Measurements from ENCODE around the gene SYNC. TPM values are rescaled to one million over a fixed set of nuclear protein-coding genes. Genes with fewer than 3 reads are reported as not detected.
A peak's percentile ranks its signal among the peaks of the same experiment; 100 is the strongest.
"Not testable (repeated sequence)": the region's sequence is repeated elsewhere in the genome, so short reads cannot be mapped to it uniquely, and the experiment has no call there.

Gene SYNC
- total RNA-seq, 1 donor = 139 TPM

DNA sequence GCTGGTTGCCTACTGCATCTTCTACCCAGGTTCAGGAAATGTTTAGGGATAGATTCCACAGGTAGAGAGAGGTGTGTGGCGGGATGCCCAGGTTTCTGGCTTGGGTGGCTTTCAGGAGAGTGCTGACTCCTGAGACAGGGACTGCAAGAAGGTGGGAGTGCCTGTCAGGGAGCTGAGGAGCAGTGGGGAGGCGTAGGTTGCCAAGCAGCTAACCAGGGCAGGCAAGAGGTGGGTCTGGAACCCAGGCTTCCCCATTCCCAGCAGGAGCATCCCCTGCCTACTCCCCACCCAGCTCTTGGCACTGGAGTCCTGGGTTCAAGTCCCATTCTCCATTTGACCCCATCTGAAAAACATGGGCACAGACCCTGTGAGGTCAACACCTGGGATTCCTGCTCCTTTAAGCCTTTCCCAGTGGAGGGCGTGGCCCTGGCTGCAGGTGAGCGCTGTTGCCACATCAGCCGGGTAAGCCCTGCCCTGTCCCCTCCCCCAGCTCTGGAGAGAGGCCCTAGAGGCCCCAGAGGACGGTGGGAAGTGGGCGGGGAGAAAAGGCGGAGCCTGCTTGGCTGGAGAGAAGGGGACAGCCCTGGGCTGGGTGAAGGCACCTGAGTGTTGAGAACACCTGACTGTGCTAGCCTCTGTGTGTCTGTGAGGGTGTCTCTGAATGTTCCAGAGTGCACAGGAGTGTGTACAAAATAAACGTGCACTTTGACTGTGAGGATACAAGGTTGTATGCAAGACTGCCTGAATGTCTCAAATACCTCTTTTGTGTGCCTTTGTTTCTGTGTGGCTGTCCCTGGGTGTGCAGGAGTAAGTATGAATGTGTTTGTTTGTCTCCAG lies 14.0 kb upstream of the SYNC start:
- peak overlapping the region; percentile 49 for H2AFZ ChIP-seq (ENCODE audit: low read length)
- TF ChIP-seq, protein P1, sequence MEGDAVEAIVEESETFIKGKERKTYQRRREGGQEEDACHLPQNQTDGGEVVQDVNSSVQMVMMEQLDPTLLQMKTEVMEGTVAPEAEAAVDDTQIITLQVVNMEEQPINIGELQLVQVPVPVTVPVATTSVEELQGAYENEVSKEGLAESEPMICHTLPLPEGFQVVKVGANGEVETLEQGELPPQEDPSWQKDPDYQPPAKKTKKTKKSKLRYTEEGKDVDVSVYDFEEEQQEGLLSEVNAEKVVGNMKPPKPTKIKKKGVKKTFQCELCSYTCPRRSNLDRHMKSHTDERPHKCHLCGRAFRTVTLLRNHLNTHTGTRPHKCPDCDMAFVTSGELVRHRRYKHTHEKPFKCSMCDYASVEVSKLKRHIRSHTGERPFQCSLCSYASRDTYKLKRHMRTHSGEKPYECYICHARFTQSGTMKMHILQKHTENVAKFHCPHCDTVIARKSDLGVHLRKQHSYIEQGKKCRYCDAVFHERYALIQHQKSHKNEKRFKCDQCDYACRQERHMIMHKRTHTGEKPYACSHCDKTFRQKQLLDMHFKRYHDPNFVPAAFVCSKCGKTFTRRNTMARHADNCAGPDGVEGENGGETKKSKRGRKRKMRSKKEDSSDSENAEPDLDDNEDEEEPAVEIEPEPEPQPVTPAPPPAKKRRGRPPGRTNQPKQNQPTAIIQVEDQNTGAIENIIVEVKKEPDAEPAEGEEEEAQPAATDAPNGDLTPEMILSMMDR (IDR thresholded peaks at IDR 0.05; ENCODE audit: extremely low read depth, low read depth, low read length) = no peak
- H4K20me1 ChIP-seq (ENCODE audit: insufficient read depth, low read length) = no peaks in the 10 kb centered on the region
- no peak overlapping the region for H3K4me2 ChIP-seq (ENCODE audit: insufficient read depth, low read length)
- no peaks in the 10 kb centered on the region for H3K27me3 ChIP-seq (ENCODE audit: insufficient read depth, low read length)
- no peaks in the 10 kb centered on the region for H3K36me3 ChIP-seq (ENCODE audit: insufficient read depth, low read length)
- H3K9me3 ChIP-seq (ENCODE audit: low read depth, low read length) = no peaks in the 10 kb centered on the region
- peak; percentile 49 for DNase-seq (ENCODE audit: insufficient read length, low spot score, missing footprints)
- no peaks in the 10 kb centered on the region for H3K79me2 ChIP-seq (ENCODE audit: insufficient read depth, low read length)
- no peak overlapping the region for H3K27ac ChIP-seq (ENCODE audit: low read depth, low read length)
- no peak overlapping the region for H3K4me3 ChIP-seq (ENCODE audit: insufficient read depth, low read length)
- peaks cover 3% of the 10 kb centered on the region for H3K4me1 ChIP-seq (ENCODE audit: insufficient read depth, low read length)

DNA sequence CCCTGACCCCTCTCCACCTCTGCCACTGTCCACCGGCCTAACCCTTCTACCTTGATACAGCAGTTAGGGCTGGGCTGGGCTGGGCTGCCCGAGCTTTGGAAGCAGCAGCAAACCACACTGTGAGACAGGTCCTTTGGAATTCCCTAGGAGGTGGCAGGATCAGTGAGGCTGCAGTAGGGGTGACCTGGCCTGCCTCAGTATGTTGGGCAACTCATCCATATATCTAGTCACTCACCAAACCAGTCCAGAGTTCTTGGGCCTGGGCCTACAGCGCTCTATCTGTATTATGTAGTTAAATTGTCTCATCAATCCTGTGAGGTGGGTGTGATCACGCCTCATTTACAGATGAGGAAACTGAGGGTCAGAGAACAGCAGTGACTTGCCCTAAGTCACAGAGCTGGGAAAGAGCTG lies 13.3 kb upstream of the SYNC start:
- Histone ChIP-seq H2AFZ (ENCODE audit: low read length) (no peak overlapping the region), H3K79me2 (ENCODE audit: insufficient read depth, low read length) (no peaks in the 10 kb centered on the region), H3K27me3 (ENCODE audit: insufficient read depth, low read length) (no peaks in the 10 kb centered on the region), H3K36me3 (ENCODE audit: insufficient read depth, low read length) (no peaks in the 10 kb centered on the region), H3K4me3 (ENCODE audit: insufficient read depth, low read length) (no peak overlapping the region), H3K27ac (ENCODE audit: low read depth, low read length) (no peak overlapping the region), H3K4me2 (ENCODE audit: insufficient read depth, low read length) (no peak overlapping the region), H3K9me3 (ENCODE audit: low read depth, low read length) (no peaks in the 10 kb centered on the region), H4K20me1 (ENCODE audit: insufficient read depth, low read length) (no peaks in the 10 kb centered on the region), H3K4me1 (ENCODE audit: insufficient read depth, low read length) (peaks cover 3% of the 10 kb centered on the region)
- TF ChIP-seq, protein P1 (IDR thresholded peaks at IDR 0.05; ENCODE audit: extremely low read depth, low read depth, low read length) = no peak
- no peak for DNase-seq (ENCODE audit: insufficient read length, low spot score, missing footprints)

DNA sequence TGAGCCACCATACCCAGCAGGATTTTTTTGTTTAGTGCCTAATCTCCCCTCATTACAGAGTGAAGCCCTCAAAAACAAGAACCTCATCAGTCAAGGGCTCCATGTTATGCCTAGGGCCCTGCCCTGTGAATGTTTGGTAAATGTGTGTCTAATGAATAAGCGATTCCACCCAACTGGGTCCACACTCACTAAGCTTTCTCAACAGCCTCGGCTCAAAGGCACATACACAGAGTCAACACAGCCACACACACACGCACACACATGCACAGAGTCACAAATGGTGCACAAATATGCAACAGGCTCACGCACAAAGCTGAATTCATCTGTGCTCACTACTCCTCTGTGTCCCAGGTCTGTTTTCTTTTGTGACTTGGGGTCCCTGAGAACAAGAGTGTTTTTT lies 11.7 kb upstream of the SYNC start:
- no peaks in the 10 kb centered on the region for H3K9me3 ChIP-seq (ENCODE audit: low read depth, low read length)
- no peaks in the 10 kb centered on the region for H3K79me2 ChIP-seq (ENCODE audit: insufficient read depth, low read length)
- no peak overlapping the region for H3K4me3 ChIP-seq (ENCODE audit: insufficient read depth, low read length)
- no peak overlapping the region for H3K4me2 ChIP-seq (ENCODE audit: insufficient read depth, low read length)
- no peak overlapping the region for H2AFZ ChIP-seq (ENCODE audit: low read length)
- TF ChIP-seq, protein P1 (IDR thresholded peaks at IDR 0.05; ENCODE audit: extremely low read depth, low read depth, low read length) = no peak
- no peaks in the 10 kb centered on the region for H4K20me1 ChIP-seq (ENCODE audit: insufficient read depth, low read length)
- no peaks in the 10 kb centered on the region for H3K27me3 ChIP-seq (ENCODE audit: insufficient read depth, low read length)
- DNase-seq (ENCODE audit: insufficient read length, low spot score, missing footprints) = peak; percentile 31
- no peaks in the 10 kb centered on the region for H3K36me3 ChIP-seq (ENCODE audit: insufficient read depth, low read length)
- peaks cover 3% of the 10 kb centered on the region for H3K4me1 ChIP-seq (ENCODE audit: insufficient read depth, low read length)
- no peak overlapping the region for H3K27ac ChIP-seq (ENCODE audit: low read depth, low read length)

DNA sequence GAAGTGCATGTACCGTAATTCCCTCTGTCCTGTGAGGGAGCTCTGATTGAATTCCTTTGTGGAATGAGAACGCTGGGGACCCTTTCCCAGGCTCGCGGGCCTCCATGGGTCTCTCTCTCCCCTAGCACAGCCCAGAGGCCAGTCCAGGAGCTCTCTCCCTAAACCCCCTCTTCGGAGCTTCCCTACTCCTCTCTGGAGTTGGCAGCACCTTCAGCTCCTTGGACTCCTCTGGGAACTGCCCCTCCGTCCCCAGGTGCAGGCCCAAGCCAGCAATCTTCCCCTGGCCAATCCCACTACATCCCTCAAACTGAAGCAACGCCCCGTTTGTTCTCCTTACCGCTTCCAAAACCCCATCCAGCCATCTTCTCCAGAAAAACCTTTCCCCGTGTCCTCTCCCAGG lies 10.5 kb upstream of the SYNC start:
- Histone ChIP-seq H3K9me3 (ENCODE audit: low read depth, low read length) (no peaks in the 10 kb centered on the region), H2AFZ (ENCODE audit: low read length) (no peak overlapping the region), H4K20me1 (ENCODE audit: insufficient read depth, low read length) (no peaks in the 10 kb centered on the region), H3K4me3 (ENCODE audit: insufficient read depth, low read length) (no peak overlapping the region), H3K36me3 (ENCODE audit: insufficient read depth, low read length) (no peaks in the 10 kb centered on the region), H3K4me2 (ENCODE audit: insufficient read depth, low read length) (no peak overlapping the region), H3K4me1 (ENCODE audit: insufficient read depth, low read length) (peaks cover 7% of the 10 kb centered on the region), H3K27ac (ENCODE audit: low read depth, low read length) (no peak overlapping the region), H3K79me2 (ENCODE audit: insufficient read depth, low read length) (no peaks in the 10 kb centered on the region), H3K27me3 (ENCODE audit: insufficient read depth, low read length) (no peaks in the 10 kb centered on the region)
- TF ChIP-seq, protein P1 (IDR thresholded peaks at IDR 0.05; ENCODE audit: extremely low read depth, low read depth, low read length) = no peak
- peak; percentile 74 for DNase-seq (ENCODE audit: insufficient read length, low spot score, missing footprints)

DNA sequence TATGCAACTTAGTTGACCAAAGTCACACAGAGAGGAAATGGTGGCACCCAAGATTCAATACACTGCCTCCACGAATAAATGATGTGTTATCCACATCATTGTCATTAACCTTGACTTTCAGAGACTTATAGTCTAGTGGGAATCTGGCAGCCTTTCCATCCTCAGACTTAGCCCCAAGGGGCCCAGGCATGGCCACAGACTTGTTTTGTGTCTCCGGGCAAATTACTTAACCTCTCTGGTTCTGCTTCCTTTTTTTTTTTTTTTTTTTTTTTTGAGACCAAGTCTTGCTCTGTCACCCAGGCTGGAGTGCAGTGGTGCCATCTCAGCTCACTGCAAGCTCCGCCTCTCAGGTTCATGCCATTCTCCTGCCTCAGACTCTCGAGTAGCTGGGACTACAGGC lies 8.7 kb upstream of the SYNC start:
- not testable (repeated sequence) for H3K79me2 ChIP-seq (ENCODE audit: insufficient read depth, low read length); H3K36me3 ChIP-seq (ENCODE audit: insufficient read depth, low read length); H3K27ac ChIP-seq (ENCODE audit: low read depth, low read length); H4K20me1 ChIP-seq (ENCODE audit: insufficient read depth, low read length); H2AFZ ChIP-seq (ENCODE audit: low read length); H3K9me3 ChIP-seq (ENCODE audit: low read depth, low read length); H3K4me3 ChIP-seq (ENCODE audit: insufficient read depth, low read length); H3K4me2 ChIP-seq (ENCODE audit: insufficient read depth, low read length); H3K27me3 ChIP-seq (ENCODE audit: insufficient read depth, low read length)
- peak; percentile 62 for DNase-seq (ENCODE audit: insufficient read length, low spot score, missing footprints)
- peaks cover 11% of the 10 kb centered on the region for H3K4me1 ChIP-seq (ENCODE audit: insufficient read depth, low read length)

Data from osteoblast (primary cell).